NCI-H187 (cell line): ENCODE data around the gene HDAC8.
"Not testable (repeated sequence)": the region's sequence is repeated elsewhere in the genome, so short reads cannot be mapped to it uniquely, and the experiment has no call there.

Experiments
- DNase-seq, 2 experiments: peaks; one replicate each; lab custom pipeline; 2025; lab: John Stamatoyannopoulos, UW

The HDAC8 gene

DNA sequence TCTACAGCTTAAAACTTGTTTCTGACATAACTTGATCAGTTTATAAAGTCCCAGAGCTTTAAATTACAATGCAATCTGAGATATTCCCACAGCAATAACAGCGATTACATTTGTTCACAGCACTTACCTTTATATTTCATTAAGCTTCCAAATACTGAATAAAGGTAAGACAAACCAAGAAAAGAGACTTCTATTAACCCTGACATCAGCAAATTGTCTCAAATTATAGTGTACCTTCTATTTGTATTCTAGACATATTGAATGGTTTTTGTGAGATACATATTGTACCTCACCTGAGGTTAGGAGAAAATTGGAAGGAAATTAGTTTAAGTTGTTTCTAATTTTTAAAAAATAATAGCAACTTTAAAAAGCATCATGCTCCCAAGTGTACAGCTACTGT lies 111.9 kb downstream of the HDAC8 start:
- DNase-seq, result no peak

DNA sequence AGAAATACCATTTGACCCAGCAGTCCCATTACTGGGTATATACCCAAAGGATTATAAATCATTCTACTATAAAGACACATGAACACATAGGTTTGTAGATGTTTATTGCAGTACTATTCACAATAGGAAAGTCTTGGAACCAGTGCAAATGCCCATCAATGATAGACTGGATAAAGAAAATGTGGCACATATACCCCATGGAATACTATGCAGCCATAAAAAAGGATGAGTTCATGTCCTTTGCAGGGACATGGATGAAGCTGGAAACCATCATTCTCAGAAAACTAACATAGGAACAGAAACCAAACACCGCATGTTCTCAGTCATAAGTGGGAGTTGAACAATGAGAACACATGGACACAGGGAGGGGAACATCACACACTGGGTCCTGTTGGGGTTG lies 123.6 kb downstream of the HDAC8 start:
- DNase-seq, result not testable (repeated sequence)

DNA sequence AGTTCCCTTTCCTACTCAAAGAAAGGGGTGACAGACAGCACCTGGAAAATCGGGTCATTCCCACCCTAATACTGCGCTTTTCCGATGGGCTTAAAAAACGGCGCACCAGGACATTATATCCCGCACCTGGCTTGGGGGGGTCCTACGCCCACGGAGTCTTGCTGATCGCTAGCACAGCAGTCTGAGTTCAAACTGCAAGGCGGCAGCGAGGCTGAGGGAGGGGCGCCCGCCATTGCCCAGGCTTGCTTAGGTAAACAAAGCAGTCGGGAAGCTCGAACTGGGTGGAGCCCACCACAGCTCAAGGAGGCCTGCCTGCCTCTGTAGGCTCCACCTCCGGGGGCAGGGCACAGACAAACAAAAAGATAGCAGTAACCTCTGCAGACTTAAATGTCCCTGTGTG lies 131.9 kb downstream of the HDAC8 start:
- DNase-seq, result not testable (repeated sequence)

DNA sequence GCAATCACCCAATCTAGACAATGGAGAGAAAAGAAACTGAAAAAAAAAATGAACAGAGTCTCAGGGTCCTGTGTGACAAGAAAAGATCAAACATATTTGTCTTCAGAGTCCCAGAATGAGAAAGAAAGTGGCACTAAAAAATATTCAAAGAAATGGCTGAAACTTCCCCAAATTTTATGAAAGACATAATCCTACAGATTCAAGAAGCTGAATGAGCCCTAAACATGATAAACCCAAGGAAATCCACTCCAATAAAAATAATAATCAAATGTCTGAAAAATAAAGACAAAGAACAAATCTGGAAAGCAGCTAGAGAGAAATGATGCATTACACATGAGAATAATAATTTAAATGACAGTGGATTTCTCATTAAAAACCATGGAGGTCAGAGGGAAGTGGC lies 136.6 kb downstream of the HDAC8 start:
- no peak for DNase-seq

DNA sequence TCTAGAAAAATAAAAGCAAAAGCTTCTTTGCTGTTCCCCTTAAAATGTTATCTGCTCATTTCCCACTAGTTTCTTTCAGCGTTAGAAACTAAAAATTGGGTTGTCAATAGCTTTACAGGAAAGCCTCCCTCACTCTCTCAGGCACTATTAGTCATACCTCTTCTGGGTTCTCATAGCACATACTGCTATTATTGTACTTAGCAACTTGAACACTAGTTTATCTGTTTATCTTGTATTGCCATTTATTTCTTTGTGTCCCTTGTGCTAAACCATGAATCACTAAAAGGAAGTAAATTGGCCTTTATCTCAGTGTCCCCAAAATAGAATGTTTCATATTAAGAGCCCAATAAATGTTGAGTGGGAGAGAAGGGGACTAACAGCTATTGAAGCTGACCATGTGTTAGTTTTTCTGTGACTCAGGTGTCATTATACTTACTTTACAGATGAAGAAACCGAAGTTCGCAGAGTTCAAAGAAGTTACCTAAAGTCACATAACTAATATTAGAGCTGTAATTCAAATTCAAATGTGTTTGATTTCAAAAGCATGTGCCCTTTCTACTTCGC lies 142.2 kb downstream of the HDAC8 start:
- DNase-seq, result no peak

DNA sequence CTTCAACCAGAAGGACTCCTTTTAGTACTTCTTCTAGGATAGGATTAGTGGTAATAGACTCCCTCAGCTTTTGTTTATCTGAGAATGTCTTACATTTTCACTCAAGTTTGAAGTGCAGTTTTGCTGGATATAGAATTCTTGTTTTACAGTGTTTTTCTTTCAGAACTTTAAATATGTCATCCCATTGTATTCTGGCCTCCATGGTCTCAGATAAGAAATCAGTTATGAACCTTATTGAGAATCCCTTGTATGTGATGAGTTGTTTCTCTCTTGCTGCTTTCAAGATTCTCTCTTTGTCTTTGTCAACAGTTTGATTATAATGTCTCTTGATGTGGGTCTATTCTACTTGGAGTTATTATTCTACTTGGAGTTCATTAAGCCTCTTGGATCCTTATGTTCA lies 150.8 kb downstream of the HDAC8 start:
- DNase-seq, result no peak

DNA sequence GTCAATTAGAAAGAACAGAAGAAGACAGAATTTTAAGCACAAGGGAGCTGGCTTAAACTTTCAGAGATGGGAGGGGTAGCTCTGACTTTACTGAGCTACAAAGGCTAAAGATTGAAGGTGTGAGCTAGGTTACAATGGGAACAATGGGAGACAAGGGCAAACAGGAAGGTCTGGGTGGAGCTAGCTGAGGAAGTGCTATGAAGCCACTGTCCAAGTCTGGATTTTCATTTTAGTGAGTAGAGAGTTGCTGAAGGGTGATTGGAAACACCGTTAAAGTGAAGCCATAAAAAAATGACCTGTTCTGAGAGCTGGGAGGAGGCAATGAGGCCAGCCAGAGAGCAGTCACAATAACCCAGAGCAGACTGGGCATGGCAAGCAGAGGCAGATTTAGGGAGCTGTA lies 162.7 kb downstream of the HDAC8 start:
- DNase-seq, result no peak

DNA sequence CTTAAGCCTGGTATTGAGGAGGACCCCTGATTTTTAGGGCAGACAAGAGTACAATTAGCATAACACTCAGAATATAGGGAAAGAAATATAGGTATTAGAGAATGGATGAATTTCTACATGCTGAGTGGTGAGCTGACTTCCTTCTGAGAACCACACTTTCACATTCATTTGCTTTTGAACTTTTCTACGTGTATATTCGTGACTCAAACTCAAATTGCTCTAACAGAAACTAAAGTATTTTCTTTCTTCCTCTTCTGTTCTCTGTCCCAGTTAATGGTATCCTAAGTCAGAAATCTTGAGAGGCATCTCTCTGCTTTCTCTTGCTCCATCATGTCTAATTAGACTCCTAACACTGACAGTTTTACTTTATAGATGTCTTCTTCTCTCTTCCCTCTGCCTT lies 163.8 kb downstream of the HDAC8 start:
- no peak for DNase-seq

DNA sequence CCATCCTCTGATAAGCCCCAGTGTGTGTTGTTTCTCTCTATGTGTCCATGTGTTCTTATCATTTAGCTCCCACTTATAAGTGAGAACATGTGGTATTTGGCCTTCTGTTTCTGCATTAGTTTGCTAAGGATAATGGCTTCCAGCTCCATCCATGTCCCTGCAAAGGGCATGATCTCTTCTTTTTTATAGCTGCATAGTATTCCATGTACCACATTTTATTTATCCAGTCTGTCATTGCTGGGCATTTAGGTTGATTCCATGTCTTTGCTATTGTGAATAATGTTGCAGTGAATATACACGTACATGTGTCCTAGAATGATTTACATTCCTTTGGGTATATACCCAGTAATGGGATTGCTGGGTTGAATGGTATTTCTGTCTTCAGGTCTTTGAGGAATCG lies 167.5 kb downstream of the HDAC8 start:
- not testable (repeated sequence) for DNase-seq

DNA sequence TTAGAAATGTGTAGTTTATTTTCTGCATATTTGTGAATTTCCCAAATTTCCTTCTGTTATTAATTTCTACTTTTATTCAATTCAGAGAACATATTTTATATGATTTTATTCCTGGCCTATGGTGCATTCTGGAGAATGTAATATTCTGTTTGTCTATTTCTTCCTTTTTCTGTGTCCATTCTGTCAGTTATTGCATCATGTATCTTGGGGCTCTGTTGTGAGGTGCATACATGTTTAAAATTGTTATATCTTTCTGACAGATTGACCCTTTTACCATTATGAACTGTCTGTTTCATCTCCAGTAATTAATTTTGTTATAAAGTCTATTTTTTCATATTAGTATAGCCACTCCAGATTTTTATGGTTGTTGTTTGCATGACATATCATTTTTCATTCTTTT lies 170.0 kb downstream of the HDAC8 start:
- no peak for DNase-seq

DNA sequence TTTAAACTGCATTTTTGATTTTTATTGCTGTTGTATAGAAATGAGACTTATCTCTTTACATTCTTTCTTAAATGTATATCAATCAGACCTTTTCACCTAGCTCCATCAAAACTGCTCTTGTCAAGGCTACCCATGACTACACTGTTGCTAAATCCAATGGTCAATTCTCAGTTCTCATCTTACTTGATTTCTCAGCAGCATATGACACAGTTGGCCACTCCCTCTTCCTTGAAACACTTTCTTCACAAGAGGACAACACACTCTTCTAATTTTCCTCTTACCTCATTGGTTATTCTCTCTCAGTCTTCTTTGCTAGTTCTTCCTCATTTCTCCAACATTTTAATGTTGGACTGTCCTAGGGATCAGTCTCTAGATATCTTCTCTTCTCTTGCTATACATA lies 172.8 kb downstream of the HDAC8 start:
- no peak for DNase-seq

DNA sequence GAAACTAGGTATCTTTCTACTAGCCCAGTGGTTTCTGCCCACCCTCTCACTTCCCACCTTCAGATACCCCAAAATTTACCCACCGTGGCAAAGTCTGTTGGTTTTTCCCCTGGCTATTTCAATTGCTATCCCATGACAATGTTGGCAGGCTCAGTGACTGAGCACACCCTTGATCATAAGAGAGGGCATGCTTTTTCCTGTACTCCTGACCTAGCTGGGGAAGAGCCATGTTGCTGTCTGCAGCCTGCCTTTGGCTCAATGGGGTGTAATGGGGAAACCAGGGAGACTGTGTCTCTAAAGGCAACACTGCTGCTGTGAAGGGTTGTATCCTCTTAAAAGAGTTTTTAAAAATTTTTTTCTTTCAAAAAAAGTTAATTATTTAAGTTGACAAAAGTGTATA lies 176.5 kb downstream of the HDAC8 start:
- no peak for DNase-seq

DNA sequence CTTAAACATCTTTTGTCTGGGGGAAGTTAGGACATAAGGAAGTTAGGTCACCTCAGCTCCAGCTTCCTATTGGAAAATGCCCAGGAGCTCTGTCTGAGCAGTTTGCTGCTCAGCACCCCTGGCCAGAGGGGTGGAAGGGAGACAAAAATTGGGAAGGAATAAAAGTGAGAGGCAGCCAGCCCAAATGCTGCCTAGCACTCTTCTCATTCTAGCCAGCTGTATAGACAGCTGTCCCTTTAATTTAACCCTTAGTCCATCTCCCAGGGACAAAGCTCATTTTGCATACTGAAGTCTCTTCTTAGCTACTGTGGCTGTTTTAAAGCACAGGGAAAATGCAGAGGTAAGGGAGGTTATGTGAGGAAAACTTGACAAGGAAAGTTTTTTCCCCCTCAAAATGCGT lies 177.4 kb downstream of the HDAC8 start:
- DNase-seq, result no peak

DNA sequence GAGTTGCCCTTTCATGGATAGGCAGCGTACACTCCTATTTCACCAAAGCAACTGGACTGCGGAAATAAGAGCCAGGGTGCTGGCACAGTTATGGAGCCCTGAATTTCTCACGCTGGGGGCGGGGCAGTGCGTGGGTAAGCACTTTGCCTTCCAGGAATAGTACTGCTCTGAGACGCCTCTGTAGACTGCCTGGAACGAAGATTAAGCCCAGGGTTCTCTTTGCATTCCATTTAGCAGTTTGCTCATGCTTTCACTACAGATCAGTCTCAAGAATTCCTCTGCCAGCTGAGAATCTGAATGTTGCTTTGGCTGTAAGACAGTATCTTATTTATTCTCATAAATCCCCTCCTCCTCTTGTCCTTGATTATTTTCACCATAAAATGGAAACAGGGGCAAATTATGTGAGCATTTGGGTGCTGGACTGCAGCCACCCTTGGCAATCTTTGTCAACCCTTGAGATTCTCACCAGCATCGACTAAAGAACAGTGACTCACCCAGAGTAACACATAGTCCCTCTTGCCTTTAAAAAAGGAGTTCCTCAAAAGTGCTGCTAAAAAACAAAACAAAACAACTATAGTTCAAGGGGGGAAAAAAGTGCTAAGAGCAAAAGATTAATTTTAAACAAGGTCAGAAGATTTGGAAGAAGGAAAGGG lies 178.0 kb downstream of the HDAC8 start:
- no peak for DNase-seq

DNA sequence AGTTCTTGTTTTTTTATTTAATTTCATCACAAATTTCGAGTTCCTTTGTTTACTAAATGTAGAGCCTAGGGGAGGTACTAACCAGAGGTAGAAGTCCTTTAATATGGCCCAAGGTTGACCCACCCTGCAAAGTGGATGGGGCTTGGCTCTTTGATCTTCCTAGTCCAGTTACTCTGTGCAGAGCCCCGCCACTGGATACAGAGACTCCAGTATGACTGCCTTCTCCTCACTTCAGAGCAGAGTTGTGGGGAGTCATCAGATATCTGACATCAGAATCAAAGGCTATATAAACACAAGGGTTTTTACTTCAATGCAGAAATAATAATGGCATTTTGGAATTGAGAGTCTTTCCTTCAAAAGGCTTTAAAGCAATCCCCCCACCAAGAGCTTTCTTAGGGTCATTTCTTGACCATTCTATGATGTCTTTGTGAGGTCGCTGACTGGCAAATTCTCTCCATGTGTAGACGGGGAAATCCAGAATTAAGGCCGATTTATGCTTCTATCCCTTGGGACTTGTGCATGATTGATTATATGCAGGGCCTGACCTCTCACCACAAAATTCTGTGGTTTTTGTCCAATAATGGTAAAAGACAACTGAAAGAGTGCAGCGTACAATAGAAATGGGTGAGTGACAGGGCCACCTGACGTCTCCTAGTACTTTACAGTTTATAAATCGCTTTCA lies 178.7 kb downstream of the HDAC8 start:
- no peak for DNase-seq

DNA sequence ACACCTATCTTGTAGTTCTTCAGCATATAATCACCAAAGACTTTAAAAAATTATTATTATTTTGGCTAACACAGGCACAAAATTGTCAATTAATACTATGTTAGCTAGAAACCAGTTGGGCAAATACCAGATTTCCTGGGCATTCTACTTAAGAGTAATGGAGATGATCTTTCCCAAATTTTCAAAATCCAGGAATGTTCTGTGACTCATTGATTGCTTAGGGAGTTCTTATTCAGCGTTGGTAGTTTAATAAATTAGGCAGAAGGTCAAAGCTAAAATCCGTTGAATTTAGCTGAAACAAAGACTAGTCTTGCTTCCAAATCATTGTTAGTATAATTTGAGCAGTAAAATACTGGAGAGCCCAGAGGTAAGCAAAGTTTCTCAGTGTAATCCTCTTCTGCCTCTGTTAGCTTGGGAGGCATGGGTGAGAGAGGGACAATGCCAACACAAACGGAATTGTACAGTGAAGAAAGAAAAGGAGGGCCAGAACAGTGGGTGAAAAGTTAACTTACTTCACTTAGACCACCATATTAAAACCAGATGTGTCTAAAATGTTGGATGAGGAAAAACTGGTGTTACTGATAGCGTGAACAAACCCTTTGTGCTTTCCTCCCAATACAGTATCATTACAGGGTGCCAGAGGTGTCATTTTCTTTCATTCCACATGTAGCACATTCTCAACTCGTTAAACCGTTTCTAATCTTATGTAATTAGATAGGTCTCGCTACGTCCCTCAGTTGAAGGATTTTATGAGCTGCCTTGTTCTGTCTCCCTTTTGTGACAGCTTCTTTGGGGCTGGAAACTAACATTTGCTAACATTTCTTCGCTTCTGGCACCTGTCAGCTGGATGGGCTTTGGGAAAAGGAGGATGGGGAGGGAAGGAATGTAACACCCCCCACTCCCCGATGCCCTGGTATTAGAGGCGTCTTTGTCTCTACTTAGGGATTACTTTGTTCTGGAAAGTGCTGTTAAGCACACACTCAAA lies 179.5 kb downstream of the HDAC8 start:
- DNase-seq, result no peak

DNA sequence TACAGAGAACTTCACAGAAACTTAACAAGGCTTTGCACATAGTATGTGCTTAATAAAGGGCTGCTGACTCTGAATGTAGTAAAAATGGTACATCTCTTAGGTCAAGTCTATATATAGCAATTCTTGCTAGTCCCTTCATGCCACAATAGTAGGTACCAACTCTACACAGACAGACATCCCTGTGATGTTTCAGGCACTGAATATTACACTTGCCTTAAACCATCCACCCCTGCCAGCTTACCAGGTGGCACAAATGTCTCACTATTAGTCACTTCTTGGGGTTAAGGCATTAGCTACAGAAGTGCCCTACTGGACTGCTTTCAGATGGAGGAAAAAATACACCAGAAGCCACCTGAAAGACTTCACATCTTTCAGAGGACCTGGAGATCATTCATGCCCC lies 180.6 kb downstream of the HDAC8 start:
- no peak for DNase-seq

DNA sequence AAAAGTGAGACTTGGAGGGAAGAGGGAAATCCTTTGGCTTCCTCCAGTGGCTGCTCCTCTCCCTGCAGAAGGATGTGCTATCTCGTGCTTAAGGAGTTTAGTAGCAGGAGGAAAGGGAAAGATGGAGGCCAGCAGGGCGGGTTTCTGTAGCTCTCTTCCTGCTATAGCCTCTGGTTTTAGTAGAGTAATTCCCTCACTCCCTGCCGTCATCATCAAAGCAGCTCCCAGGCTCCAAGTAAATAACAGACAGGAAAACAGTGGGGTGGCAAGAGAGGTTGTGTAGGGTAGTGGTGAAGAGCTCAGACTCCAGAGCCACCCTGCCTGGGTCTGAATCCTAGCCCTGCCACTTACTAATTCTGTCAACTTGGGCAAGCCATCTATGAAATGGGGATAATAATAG lies 185.4 kb downstream of the HDAC8 start:
- DNase-seq, result no peak

DNA sequence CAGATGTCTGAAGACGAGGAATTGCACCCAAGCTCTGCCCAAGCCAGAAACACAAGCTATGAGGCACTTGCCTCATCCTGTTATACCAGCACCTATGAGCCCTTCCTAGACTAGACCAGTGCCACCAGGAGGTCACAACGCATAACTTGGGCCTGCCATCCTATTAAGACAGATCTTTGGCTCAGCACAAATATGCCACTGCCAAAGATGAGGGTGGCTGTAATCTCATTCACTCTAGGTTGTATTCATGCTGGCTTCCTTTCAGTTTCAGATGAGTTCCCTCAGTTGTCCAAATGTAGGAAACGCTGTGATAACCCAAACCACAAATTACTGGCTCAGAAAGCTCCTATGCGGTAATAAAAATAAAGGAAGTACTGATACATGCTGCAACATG lies 190.4 kb downstream of the HDAC8 start:
- DNase-seq, result no peak

DNA sequence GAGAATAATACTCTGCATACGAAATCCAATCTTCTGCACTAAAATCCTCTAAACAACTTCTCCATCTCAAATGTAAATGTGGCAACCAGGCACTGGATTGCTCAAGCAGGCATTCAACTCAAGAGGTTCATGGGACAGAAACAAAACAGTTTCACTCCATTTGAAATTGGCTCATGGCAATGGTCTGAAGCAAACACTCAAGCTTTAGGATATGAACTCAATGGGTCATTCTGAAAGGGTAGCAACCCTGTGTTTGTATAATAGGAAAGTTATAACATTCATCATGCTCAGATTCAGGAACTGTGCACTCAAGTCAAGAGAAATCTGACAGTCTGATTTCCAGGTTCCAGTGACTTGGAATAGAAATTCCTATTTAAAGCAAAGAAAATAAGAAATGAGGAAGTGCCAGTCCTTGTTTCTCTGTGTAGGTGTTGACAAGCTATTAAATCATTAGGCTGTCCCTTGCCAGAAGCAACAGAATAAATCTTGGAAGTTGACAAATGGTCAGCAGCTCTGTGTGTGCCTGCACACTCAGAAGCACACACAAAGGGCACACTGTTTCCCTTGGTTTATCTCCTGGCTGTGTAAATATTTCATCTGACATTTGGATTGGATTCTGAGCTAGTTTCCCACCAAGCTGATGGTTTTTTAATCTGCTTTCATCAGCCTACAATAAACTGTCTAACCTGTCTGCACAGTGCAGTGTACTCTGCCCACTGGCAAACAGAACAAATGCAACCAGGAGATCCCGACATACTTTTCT lies 191.0 kb downstream of the HDAC8 start:
- no peak for DNase-seq

DNA sequence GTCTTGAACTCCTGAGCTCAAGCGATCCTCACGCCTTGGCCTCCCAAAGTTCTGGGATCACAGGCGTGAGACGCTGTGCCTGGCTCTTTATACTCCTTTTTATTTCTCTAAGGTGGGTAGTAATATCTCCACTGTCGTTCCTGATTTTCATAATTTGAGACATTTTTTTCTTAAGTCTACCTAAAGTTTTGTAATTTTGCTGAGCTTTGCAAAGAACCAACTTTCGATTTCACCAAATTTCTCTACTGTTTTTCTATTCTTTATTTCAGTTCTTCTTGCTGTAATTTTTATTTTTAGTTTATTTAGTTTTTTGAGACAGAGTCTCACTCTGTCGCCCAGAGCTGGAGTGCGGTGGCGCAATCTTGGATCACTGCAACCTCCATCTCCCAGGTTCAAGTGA lies 196.5 kb downstream of the HDAC8 start:
- no peak for DNase-seq

DNA sequence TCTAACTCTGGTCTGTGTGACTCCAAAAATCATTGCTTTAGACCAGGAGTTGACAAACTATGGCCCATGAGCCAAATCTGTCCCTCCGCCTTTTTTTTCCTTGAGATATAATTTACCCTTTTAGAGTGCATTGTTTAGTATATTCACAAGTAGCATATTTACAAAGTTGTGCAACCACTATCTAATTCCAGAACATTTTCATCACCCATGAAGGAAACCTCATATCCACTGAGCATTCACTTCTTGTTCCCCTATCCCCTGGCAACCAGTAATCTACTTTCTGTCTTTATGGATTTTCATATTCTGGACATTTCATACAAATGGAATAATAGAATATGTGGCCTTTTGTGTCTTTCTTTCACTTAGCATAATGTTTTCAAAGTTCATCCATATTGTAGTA lies 199.5 kb downstream of the HDAC8 start:
- no peak for DNase-seq
